Measurements from ENCODE around the gene GPC6.

- TF ChIP-seq GATA2 (IDR thresholded peaks at IDR 0.05; ENCODE audit: low read depth, low read length) (no peak), GATA3 (IDR thresholded peaks at IDR 0.05; ENCODE audit: low read depth, low read length) (no peak)
These were observed 1071.7 kb downstream of the GPC6 start for GRCh38 chr13:94298346-94298745.

Measured in SH-SY5Y (cell line).